Astrocyte of the cerebellum (primary cell): ENCODE measurements around the gene BIN1.

Experiments used
- DNase-seq: peaks from one replicate; pipeline ENCODE4 v3.0.0-alpha.2; 2011; ENCODE audit warnings: low read depth
- H3K4me3 ChIP-seq: 2 replicates; pipeline ENCODE4 v1.5.1; 2011; ENCODE audit warnings: mild to moderate bottlenecking, low read depth, low read length, moderate library complexity
- CTCF ChIP-seq: IDR thresholded peaks from 2 replicates; pipeline ENCODE4 v1.5.1; 2012; ENCODE audit warnings: low read length, low read depth, moderate library complexity, mild to moderate bottlenecking; ENCODE audit errors: missing control alignments
- in situ Hi-C: cut with HindIII; loops from 2 replicates; pipeline ENCODE4 v1.10.0; 2017; ENCODE audit warnings: low sequenced_read_pairs

Gene BIN1

GRCh38 chr2:127074358-127074757, 32.6 kb downstream of the BIN1 start:
- no peak for DNase-seq
- in situ Hi-C loops: no loop called here
- TF ChIP-seq CTCF: no peak
- H3K4me3 ChIP-seq: no peak overlapping the region

GRCh38 chr2:127072970-127073369, 34.0 kb downstream of the BIN1 start:
- in situ Hi-C loops: no loop called here
- TF ChIP-seq CTCF: no peak
- no peak for DNase-seq
- H3K4me3 ChIP-seq: no peak overlapping the region

GRCh38 chr2:127072396-127072795, 34.6 kb downstream of the BIN1 start:
- peak; percentile 17 for TF ChIP-seq CTCF
- H3K4me3 ChIP-seq: no peak overlapping the region
- DNase-seq: no peak
- in situ Hi-C loops: no loop called here

GRCh38 chr2:127071901-127072328, 35.0 kb downstream of the BIN1 start:
- TF ChIP-seq CTCF: no peak
- in situ Hi-C loops: no loop called here
- no peak for DNase-seq
- no peak overlapping the region for H3K4me3 ChIP-seq

- DNase-seq: no peak
- in situ Hi-C loops: no loop called here
- no peak overlapping the region for H3K4me3 ChIP-seq
- TF ChIP-seq CTCF: no peak
These were observed 36.7 kb downstream of the BIN1 start for GRCh38 chr2:127070221-127070620.

- no peak for TF ChIP-seq CTCF
- no peak overlapping the region for H3K4me3 ChIP-seq
- DNase-seq: no peak
- in situ Hi-C loops: no loop called here
These were observed 37.4 kb downstream of the BIN1 start for GRCh38 chr2:127069536-127069935.

- H3K4me3 ChIP-seq: no peak overlapping the region
- DNase-seq: no peak
- TF ChIP-seq CTCF: no peak
- in situ Hi-C loops: no loop called here
These were observed 38.0 kb downstream of the BIN1 start for GRCh38 chr2:127069003-127069402.
